Cardiac fibroblast (primary cell): ENCODE data around the gene CDX2.
A peak's percentile ranks its signal among the peaks of the same experiment; 100 is the strongest.

Experiments used
- DNase-seq, 2 donors: peaks; one replicate each; pipeline versions ENCODE4 v3.0.0 to v3.0.0-alpha.2; 2010; ENCODE audit warnings: low read depth in 2 of 2
- H3K4me3 ChIP-seq, 2 donors: replicated peaks in 1 of 2; 1 replicate in 1 of 2; 2 replicates in 1 of 2; pipeline ENCODE4 v1.5.1; 2011; ENCODE audit warnings: low read depth in 2 of 2, low read length in 2 of 2, mild to moderate bottlenecking in 2 of 2, moderate library complexity in 1 of 2
- CTCF ChIP-seq: IDR thresholded peaks from one replicate; pipeline ENCODE4 v1.5.1; 2011; ENCODE audit warnings: low read depth, mild to moderate bottlenecking, low read length, inconsistent platforms

The CDX2 gene

DNA sequence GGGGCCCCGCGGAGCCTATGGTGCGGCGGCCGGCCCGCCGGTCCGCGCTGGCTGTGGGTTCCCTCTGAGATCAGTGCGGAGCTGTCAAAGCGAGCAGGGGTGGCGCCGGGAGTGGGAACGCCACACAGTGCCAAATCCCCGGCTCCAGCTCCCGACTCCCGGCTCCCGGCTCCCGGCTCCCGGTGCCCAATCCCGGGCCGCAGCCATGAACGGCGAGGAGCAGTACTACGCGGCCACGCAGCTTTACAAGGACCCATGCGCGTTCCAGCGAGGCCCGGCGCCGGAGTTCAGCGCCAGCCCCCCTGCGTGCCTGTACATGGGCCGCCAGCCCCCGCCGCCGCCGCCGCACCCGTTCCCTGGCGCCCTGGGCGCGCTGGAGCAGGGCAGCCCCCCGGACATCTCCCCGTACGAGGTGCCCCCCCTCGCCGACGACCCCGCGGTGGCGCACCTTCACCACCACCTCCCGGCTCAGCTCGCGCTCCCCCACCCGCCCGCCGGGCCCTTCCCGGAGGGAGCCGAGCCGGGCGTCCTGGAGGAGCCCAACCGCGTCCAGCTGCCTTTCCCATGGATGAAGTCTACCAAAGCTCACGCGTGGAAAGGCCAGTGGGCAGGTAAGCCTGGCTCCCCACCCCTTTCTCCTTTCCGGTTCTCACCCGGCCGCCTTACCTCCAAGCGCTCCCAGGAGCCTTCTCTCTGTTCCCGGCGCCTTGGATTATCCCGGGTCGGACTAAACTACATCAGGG lies 49.0 kb downstream of the CDX2 start, which contains the start of gene PDX1:
PDX1 (plus strand) TSS at position 67 of the 743 bp plus-strand sequence; CDS start at position 206, 139 bp downstream.
- DNase-seq: no peak
- H3K4me3 ChIP-seq: peak within 1 kb of the TSS in 1 of 2 donors; percentile 25
- no peak for TF ChIP-seq CTCF

DNA sequence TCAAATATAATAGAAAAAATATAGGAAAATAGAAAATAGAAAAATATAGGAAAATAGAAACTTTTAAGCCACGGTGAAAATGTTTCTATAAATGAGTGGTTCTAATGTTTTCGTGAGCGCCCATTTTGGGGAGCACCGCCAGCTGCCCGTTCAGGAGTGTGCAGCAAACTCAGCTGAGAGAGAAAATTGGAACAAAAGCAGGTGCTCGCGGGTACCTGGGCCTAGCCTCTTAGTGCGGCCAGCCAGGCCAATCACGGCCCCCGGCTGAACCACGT lies 49.5 kb downstream of the CDX2 start:
- DNase-seq: no peak
- H3K4me3 ChIP-seq: no peak overlapping the region
- TF ChIP-seq CTCF: no peak

DNA sequence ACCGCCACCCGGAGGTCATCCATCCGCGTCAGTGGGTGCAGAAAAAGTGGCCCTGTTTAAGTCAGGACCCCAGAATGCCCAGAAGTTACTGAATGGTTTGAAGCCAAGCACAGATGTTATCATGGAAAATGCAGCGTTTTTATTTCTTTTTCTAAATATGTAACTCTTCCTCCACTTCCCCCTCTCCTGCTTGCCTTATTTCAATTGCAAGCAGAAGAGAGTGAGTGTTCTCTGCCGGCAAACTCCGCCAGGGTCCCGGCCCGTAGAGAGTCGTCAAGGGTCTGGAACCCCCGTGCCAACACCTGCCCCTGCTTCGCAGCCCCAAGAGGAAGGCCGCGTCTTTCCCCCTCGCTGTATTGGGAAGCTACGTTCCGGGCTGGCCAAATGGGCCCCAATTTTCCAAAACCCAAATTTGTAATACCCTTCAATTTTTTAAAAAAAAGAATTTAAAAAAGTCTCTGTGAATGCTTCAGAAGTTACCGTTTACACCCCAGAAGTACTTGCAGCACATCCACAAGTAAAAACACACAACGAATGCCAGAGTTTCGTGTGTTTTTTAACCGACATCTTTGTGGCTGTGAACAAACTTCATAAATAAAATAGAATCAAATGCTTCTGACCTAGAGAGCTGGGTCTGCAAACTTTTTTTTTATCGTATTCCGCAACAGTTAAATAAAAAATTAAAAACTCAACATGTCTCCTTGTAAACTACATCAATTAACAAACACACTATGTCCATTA lies 50.0 kb downstream of the CDX2 start:
- no peak overlapping the region for H3K4me3 ChIP-seq
- no peak for DNase-seq
- TF ChIP-seq CTCF: no peak

GRCh38 chr13:27918041-27918917 lies 50.8 kb downstream of the CDX2 start:
- H3K4me3 ChIP-seq: no peak overlapping the region
- no peak for DNase-seq
- TF ChIP-seq CTCF: no peak

- H3K4me3 ChIP-seq: no peak overlapping the region
- no peak for TF ChIP-seq CTCF
- no peak for DNase-seq
Measured at GRCh38 chr13:27917121-27917947, 51.8 kb downstream of the CDX2 start.
